ENCODE results near the gene NFATC2. TPM values are rescaled to one million over a fixed set of nuclear protein-coding genes. Genes with fewer than 3 reads are reported as not detected.
A peak's percentile ranks its signal among the peaks of the same experiment; 100 is the strongest.

The NFATC2 gene
- total RNA-seq, 2 experiments from 2014 or later: 15.7 to 17.4 TPM

DNA sequence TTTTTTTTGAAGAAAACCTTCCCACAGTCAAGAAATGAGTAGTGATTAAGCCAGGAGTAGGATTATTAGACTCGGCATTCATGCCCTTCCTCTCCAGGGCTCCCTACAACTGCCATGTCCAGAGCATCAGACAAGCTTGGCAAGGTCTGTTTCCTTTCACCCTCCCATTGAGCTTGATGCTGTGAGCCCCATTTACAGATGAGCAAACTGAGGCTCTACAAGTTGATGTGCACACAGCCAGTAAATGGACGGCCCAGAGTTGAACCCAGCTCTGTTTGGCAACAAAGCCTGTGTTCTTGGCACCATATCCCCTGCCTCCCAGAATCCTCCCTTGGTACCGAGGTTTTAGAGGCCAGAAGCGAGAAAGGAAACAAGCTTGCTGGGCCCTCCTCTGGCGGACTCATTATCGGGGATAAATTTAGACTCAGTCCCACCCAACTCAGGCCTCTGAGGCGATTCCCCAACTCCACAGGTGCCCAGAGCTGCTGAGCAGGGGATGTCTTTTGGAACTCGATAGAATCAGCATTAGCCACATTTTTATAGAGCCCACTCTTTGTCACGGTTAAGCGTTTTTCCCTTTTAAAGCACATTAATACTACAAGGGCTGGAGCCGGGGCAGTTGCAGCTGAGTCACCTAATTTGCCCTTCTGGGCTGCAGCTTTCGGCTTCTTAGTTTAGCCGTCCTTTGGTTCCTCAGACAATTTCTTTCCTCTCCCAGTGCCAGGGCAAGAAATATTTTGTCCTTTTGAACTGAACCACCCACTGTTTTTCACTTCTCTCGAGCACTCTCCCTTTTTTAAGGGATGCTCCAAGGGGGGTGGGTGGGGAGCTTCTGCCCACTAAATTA, 23.0 kb upstream of the NFATC2 start:
- peaks cover 10% of the 10 kb centered on the region for H3K9me3 Mint-ChIP-seq
- intact Hi-C loops (cut with micrococcal nuclease): no loop called here
- H3K4me1 Mint-ChIP-seq (ENCODE audit: low read depth): peaks cover 23% of the 10 kb centered on the region
- H3K27me3 Mint-ChIP-seq (ENCODE audit: low read depth): peaks cover 29% of the 10 kb centered on the region
- no peaks in the 10 kb centered on the region for H3K36me3 Mint-ChIP-seq (ENCODE audit: low read depth)
- CTCF ChIA-PET: interaction anchor here (0.6 to 1.3 kb wide), 5 partner anchors 11 to 577 kb away, joined by 3 to 4 read pairs (median 3); no protein-coding TSS in a partner anchor
- no peak overlapping the region for H3K4me3 Mint-ChIP-seq
- no peak for DNase-seq
- H3K27ac Mint-ChIP-seq: no peak overlapping the region

DNA sequence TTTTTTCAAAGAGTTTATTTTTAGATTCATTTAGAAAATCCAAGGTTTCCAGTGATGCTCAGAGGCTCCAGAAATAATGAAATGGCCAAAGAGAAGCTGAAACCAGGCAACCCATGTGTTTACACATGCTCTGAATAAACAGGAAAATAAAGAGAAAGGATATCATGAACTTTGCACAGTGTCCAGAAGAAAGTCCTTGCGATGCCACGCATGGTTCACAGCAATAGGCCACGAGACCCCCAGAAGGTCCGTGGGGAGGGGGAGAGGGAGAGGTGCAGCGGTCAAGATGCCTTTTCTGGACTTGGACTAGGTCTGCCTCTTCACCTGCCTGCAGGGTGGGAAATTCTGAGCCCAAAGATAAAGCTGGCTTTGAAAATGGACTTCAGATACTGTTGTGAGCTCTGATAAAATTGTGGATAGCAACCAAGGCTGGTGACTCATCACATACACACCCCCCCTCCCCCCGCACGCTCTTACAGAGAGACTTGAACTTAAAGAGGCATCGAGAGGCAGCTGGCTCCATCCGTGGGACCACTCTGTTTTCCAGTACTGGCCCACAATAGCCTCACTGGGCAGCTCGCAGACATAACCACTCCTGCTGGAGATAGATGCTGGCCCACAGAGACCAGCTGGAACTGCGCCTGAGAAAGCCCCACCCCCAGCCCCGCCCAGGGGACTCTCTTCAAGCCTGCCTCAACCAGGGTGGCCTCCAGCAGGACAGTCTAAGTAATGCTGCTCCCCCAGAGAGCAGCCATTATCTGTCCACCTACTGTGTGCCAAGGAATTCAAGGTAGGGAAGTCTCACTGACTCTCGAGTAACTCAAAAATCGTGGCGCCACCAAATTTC, 21.2 kb upstream of the NFATC2 start:
- CTCF ChIA-PET: interaction anchor here (0.6 to 1.4 kb wide), 4 partner anchors 11 to 152 kb away, joined by 3 to 8 read pairs (median 4); no protein-coding TSS in a partner anchor
- Mint-ChIP-seq H3K27me3 (ENCODE audit: low read depth) (peaks cover 43% of the 10 kb centered on the region), H3K4me3 (no peak overlapping the region), H3K36me3 (ENCODE audit: low read depth) (no peaks in the 10 kb centered on the region), H3K27ac (no peak overlapping the region), H3K4me1 (ENCODE audit: low read depth) (peaks cover 23% of the 10 kb centered on the region), H3K9me3 (peaks cover 8% of the 10 kb centered on the region)
- no peak for DNase-seq
- intact Hi-C loops (cut with micrococcal nuclease): loop anchor here (2.0 kb wide), 1 partner anchor 21 kb away; the partner anchor contains the start of gene NFATC2

GRCh38 chr20:51563174-51563485, 20.6 kb upstream of the NFATC2 start:
- Mint-ChIP-seq H3K4me3 (no peak overlapping the region), H3K9me3 (peaks cover 4% of the 10 kb centered on the region), H3K27me3 (ENCODE audit: low read depth) (peaks cover 44% of the 10 kb centered on the region), H3K36me3 (ENCODE audit: low read depth) (no peaks in the 10 kb centered on the region), H3K4me1 (ENCODE audit: low read depth) (peaks cover 23% of the 10 kb centered on the region), H3K27ac (no peak overlapping the region)
- DNase-seq: no peak
- intact Hi-C loops (cut with micrococcal nuclease): loop anchor here (2.0 kb wide), 1 partner anchor 20 kb away; the partner anchor contains the start of gene NFATC2
- CTCF ChIA-PET: interaction anchor here (0.6 to 1.4 kb wide), 3 partner anchors 12 to 63 kb away, joined by 3 to 8 read pairs (median 3); no protein-coding TSS in a partner anchor

DNA sequence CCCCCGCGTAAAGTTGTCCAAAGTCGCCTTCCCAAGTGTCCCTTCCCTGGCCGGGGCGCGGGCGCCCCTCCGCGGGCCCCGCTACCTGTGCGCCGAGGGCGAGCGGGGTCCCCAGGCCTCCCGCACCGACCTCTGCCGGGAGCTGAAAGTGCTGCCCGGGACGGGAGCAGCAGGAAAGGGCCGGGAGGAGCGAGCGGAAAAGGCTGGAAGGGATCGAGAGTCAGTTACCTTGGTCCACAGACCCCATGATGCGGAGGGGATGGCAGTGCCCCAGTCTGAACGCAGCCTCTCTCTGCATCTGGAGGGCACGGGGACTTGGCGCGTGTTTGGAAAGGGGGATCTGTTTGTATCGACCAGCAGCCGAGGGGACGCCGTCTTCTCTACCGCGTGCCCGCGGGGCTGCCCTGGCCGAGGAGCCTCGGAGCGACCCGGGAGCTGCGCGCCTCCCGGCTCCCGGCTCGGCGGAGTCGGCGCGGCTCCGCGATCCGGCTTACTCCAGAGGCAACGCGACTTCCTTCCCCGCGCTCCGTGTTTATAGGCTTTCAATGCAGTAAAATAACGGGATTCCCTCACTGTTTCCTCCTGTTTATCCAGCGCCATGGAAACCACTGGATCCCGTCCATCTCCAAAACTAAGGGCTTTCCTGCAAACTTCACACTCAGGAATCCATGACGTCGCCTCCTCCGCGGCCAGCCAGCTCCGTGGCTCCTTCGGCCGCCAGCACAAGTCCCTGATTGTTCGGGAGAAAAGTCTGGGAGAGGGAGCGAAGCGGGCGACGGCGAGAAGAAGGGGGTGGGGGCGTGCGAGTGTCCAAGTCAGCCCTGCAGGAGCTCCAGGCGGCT, 20.0 kb upstream of the NFATC2 start:
- Mint-ChIP-seq H3K4me1 (ENCODE audit: low read depth) (peaks cover 23% of the 10 kb centered on the region), H3K27ac (no peak overlapping the region), H3K4me3 (peak overlapping the region; percentile 59), H3K9me3 (no peaks in the 10 kb centered on the region), H3K27me3 (ENCODE audit: low read depth) (peaks cover 48% of the 10 kb centered on the region), H3K36me3 (ENCODE audit: low read depth) (no peaks in the 10 kb centered on the region)
- CTCF ChIA-PET: interaction anchor here (0.6 to 1.4 kb wide), 3 partner anchors 11 to 64 kb away, joined by 3 to 8 read pairs (median 3); no protein-coding TSS in a partner anchor
- no peak for DNase-seq
- intact Hi-C loops (cut with micrococcal nuclease): loop anchor here (2.0 kb wide), 1 partner anchor 20 kb away; the partner anchor contains the start of gene NFATC2

DNA sequence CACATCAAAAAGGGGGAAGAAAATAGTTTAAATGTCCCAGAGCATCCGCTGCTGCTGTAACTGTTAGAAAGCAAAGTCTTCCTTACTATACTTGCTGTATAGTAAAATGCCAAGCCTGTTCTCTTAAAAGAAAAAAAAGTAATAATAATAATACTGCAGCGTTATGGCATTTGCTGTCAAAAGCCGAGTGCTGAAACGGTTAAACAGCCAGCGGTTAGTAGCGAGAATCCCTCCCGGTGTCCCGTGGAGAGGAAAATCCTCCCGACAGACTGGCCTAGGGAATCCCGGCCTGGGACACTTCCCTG, 19.5 kb upstream of the NFATC2 start:
- no peaks in the 10 kb centered on the region for H3K9me3 Mint-ChIP-seq
- CTCF ChIA-PET: no interaction called here
- H3K27me3 Mint-ChIP-seq (ENCODE audit: low read depth): peaks cover 53% of the 10 kb centered on the region
- peak overlapping the region; percentile 47 for H3K4me3 Mint-ChIP-seq
- DNase-seq: no peak
- no peak overlapping the region for H3K27ac Mint-ChIP-seq
- H3K36me3 Mint-ChIP-seq (ENCODE audit: low read depth): no peaks in the 10 kb centered on the region
- intact Hi-C loops (cut with micrococcal nuclease): loop anchor here (2.0 kb wide), 1 partner anchor 19 kb away; the partner anchor contains the start of gene NFATC2
- H3K4me1 Mint-ChIP-seq (ENCODE audit: low read depth): peaks cover 23% of the 10 kb centered on the region

DNA sequence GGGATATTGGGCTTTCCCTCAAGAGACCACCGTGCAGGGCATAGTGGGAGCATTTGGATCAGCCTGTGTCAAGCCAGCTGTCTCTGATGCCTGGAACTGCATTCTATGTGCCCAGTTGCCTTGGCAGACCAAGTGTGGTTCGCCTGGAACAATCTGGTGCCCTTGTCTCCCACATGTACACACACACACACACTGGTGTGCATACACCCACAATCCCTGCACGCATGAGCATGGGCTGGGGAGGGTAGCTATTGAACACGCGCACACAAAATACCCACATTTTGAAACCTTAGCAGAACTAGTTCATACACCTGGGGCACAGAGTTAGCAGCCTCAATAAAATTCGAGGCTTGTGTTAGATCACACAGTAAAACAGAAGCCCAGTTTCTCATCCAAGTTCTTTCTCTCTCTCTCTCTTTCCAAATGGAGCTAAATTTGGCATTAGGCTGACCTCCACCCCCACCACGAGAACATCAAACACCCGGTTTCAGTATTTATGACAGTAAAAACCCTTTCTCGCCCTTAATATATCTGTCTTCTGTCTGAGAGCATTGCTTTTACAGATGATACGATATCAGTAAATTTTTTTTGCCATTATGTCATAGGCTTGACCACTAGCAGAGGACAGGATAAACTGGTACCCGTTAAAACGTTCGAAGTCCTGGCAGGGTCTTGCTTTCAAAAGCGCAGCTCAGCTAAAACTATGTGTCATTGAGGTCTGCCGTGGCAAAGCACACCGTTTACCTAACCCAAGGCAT, 18.2 kb upstream of the NFATC2 start:
- H3K27ac Mint-ChIP-seq: no peak overlapping the region
- H3K27me3 Mint-ChIP-seq (ENCODE audit: low read depth): peaks cover 57% of the 10 kb centered on the region
- no peak for DNase-seq
- intact Hi-C loops (cut with micrococcal nuclease): no loop called here
- no peaks in the 10 kb centered on the region for H3K36me3 Mint-ChIP-seq (ENCODE audit: low read depth)
- H3K4me1 Mint-ChIP-seq (ENCODE audit: low read depth): peaks cover 23% of the 10 kb centered on the region
- CTCF ChIA-PET: interaction anchor here (1.2 to 1.7 kb wide), 3 partner anchors 18 to 64 kb away, joined by 3 read pairs; partner anchors contain the start of gene NFATC2
- no peak overlapping the region for H3K4me3 Mint-ChIP-seq
- no peaks in the 10 kb centered on the region for H3K9me3 Mint-ChIP-seq

DNA sequence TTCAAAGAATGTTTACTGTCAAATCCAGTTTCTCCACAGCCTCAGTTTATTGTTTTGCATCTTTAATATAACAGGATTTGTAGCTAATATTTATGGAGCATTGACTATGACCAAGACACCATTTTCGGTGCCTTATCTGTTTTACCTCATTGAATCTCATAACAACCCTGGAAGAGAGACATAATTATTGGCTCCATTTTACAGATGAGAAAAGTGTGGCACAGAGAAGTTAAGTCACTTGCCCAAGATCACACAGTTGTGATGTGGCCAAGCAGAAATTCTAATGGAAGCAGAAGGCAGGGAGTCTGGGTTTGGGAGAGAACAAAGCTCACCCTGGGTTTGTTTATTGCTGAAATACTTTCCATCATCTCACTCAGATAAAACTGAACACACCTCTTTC, 17.5 kb upstream of the NFATC2 start:
- CTCF ChIA-PET: interaction anchor here (1.2 to 1.7 kb wide), 3 partner anchors 18 to 65 kb away, joined by 3 read pairs; partner anchors contain the start of gene NFATC2
- peaks cover 60% of the 10 kb centered on the region for H3K27me3 Mint-ChIP-seq (ENCODE audit: low read depth)

GRCh38 chr20:51554538-51555165, 12.1 kb upstream of the NFATC2 start:
- Mint-ChIP-seq H3K36me3 (ENCODE audit: low read depth) (no peaks in the 10 kb centered on the region), H3K27me3 (ENCODE audit: low read depth) (peaks cover 29% of the 10 kb centered on the region), H3K27ac (no peak overlapping the region), H3K4me3 (no peak overlapping the region), H3K9me3 (no peaks in the 10 kb centered on the region), H3K4me1 (ENCODE audit: low read depth) (peaks cover 11% of the 10 kb centered on the region)
- intact Hi-C loops (cut with micrococcal nuclease): no loop called here
- CTCF ChIA-PET: interaction anchor here (1.0 to 1.4 kb wide), 2 partner anchors 11 kb away, joined by 3 read pairs; no protein-coding TSS in a partner anchor
- no peak for DNase-seq

More for the DNA sequence above, 17.5 kb upstream of the NFATC2 start:
- intact Hi-C loops (cut with micrococcal nuclease): no loop called here
- peaks cover 23% of the 10 kb centered on the region for H3K4me1 Mint-ChIP-seq (ENCODE audit: low read depth)
- no peaks in the 10 kb centered on the region for H3K36me3 Mint-ChIP-seq (ENCODE audit: low read depth)
- DNase-seq: no peak
- H3K4me3 Mint-ChIP-seq: no peak overlapping the region
- H3K27ac Mint-ChIP-seq: no peak overlapping the region
- no peaks in the 10 kb centered on the region for H3K9me3 Mint-ChIP-seq

GRCh38 chr20:51553897-51554486, 11.5 kb upstream of the NFATC2 start:
- CTCF ChIA-PET: interaction anchor here (1.0 to 1.4 kb wide), 2 partner anchors 11 to 12 kb away, joined by 3 read pairs; no protein-coding TSS in a partner anchor
- H3K4me3 Mint-ChIP-seq: no peak overlapping the region
- no peak overlapping the region for H3K27ac Mint-ChIP-seq
- no peaks in the 10 kb centered on the region for H3K9me3 Mint-ChIP-seq
- peaks cover 24% of the 10 kb centered on the region for H3K27me3 Mint-ChIP-seq (ENCODE audit: low read depth)
- intact Hi-C loops (cut with micrococcal nuclease): no loop called here
- DNase-seq: no peak
- no peaks in the 10 kb centered on the region for H3K36me3 Mint-ChIP-seq (ENCODE audit: low read depth)
- peaks cover 11% of the 10 kb centered on the region for H3K4me1 Mint-ChIP-seq (ENCODE audit: low read depth)

- H3K36me3 Mint-ChIP-seq (ENCODE audit: low read depth): no peaks in the 10 kb centered on the region
- H3K9me3 Mint-ChIP-seq: no peaks in the 10 kb centered on the region
- no peak overlapping the region for H3K4me3 Mint-ChIP-seq
- H3K27ac Mint-ChIP-seq: no peak overlapping the region
- DNase-seq: no peak
- peaks cover 11% of the 10 kb centered on the region for H3K4me1 Mint-ChIP-seq (ENCODE audit: low read depth)
- CTCF ChIA-PET: interaction anchor here (1.1 kb wide), 2 partner anchors 9 to 12 kb away, joined by 3 read pairs; partner anchors contain the start of gene NFATC2
- H3K27me3 Mint-ChIP-seq (ENCODE audit: low read depth): peaks cover 9% of the 10 kb centered on the region
- intact Hi-C loops (cut with micrococcal nuclease): no loop called here
Observed at GRCh38 chr20:51551186-51551585, 8.7 kb upstream of the NFATC2 start.
